Natural killer cell treated with Interleukin-12 subunit alpha and Interleukin-12 subunit beta and Interleukin-15 and Interleukin-18, amount 100 ng/mL, for 72 hours (primary cell): ENCODE measurements around the gene CSHL1. TPM values are rescaled to one million over a fixed set of nuclear protein-coding genes. Genes with fewer than 3 reads are reported as not detected.
"Not testable (repeated sequence)": the region's sequence is repeated elsewhere in the genome, so short reads cannot be mapped to it uniquely, and the experiment has no call there.

Experiments used
- ATAC-seq, 2 donors: fragments of 150-1000 bp; cut with Tn5 transposase in 1 of 2; sonication (Bioruptor Pico), chemical (Tn5 transposase) in 1 of 2; 2 replicates each; pipeline ENCODE4 v1.10.0; 2021
- DNase-seq: peaks from one replicate; pipeline ENCODE4 v3.0.0; 2022; ENCODE audit warnings: low spot score
- H3K27ac Mint-ChIP-seq, 2 donors: 1 replicate in 1 of 2; 2 replicates in 1 of 2; pipeline ENCODE4 v1.8.0; 2022; ENCODE audit warnings: mixed read lengths in 2 of 2, mild to moderate bottlenecking in 1 of 2, moderate library complexity in 1 of 2
- H3K27me3 Mint-ChIP-seq, 2 donors: 1 replicate in 1 of 2; 2 replicates in 1 of 2; pipeline ENCODE4 v1.8.0; 2022; ENCODE audit warnings: mixed read lengths in 2 of 2
- H3K36me3 Mint-ChIP-seq: one replicate; pipeline ENCODE4 v1.8.0; 2022; ENCODE audit warnings: mixed read lengths
- H3K4me1 Mint-ChIP-seq, 2 donors: 1 replicate in 1 of 2; 2 replicates in 1 of 2; pipeline ENCODE4 v1.8.0; 2022; ENCODE audit warnings: low read depth in 2 of 2, mixed read lengths in 2 of 2, mild to moderate bottlenecking in 1 of 2
- H3K4me3 Mint-ChIP-seq: one replicate; pipeline ENCODE4 v1.8.0; 2022; ENCODE audit warnings: mixed read lengths
- H3K9me3 Mint-ChIP-seq: 2 replicates; pipeline ENCODE4 v1.8.0; 2022; ENCODE audit warnings: mixed read lengths
- total RNA-seq, 2 donors: library from RNA; stranded (reverse); gene quantifications; one replicate each; pipeline ENCODE4 v1.2.3, GENCODE V29; 2022

Gene CSHL1
- total RNA-seq, 2 donors from 2014 or later = not detected

DNA sequence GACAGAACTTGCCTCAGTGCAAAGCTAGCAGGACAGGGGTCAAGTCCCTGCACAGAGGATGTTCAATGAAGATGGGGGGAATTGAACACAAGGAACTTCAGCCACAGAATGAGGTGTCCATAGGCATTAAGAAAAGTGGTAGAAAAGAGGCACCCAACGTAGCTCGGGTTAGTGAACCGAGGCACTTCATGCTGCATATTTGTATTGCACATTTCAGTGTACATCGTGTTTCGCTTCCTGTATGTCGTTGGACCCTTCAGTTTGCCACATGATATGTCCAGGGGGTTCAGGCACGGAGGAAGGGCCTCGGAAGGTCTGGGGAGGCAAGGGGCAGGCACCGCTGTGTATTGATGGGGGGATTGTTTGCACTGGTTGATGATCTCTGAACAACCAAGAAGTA lies 32.6 kb downstream of the CSHL1 start:
- H3K27ac Mint-ChIP-seq, ATAC-seq: not testable (repeated sequence)

DNA sequence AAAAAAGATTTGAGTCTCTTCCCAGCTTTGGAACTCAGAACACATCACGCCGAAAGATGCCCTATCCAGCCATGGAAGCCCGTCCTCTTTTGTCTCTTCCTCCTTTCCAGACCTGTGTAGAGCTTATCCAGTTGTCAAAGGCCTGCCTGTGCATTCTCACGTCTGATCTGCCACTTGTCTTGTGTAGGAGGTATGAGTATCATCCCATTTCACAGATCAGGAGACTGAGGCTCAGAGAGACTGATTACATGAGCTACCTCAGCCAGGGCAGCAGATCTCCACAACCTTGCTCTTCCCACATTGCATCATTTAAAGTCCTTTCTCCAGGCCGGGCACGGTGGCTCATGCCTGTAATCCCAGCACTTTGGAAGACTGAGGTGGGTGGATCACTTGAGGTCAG lies 36.4 kb downstream of the CSHL1 start:
- ATAC-seq, H3K27me3 Mint-ChIP-seq, H3K36me3 Mint-ChIP-seq, H3K4me3 Mint-ChIP-seq, H3K4me1 Mint-ChIP-seq, H3K27ac Mint-ChIP-seq, H3K9me3 Mint-ChIP-seq, DNase-seq: not testable (repeated sequence)

More for the DNA sequence above, 32.6 kb downstream of the CSHL1 start:
- not testable (repeated sequence) for H3K36me3 Mint-ChIP-seq, DNase-seq, H3K4me1 Mint-ChIP-seq, H3K27me3 Mint-ChIP-seq, H3K9me3 Mint-ChIP-seq, H3K4me3 Mint-ChIP-seq

- not testable (repeated sequence) for DNase-seq, H3K9me3 Mint-ChIP-seq, H3K27me3 Mint-ChIP-seq, H3K4me3 Mint-ChIP-seq, H3K36me3 Mint-ChIP-seq, H3K27ac Mint-ChIP-seq, H3K4me1 Mint-ChIP-seq, ATAC-seq
These were observed 36.9 kb downstream of the CSHL1 start for GRCh38 chr17:63874061-63874626.

DNA sequence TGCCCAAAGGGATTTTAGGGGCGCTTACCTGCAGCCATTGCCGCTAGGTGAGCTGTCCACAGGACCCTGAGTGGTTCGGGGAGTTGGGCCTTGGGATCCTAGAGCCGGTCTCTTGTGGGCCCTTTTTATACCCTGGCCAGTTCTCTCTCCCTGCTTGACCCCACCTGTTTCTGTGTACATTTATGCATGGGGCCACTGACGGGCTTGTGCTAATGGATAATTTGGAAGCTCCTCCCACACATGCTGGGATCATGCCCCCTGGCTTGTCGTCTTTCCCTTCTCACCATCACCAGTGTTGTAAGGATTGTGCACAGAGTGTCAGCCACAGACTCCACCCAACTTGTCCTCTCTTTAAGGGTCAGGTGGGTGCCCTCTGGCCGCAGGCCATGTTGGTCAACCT lies 37.5 kb downstream of the CSHL1 start, which contains the start of gene CSH2:
CSH2 (minus strand) TSS at position 101 of the 400 bp plus-strand sequence; CDS start at position 38, 63 bp downstream.
- DNase-seq, H3K27me3 Mint-ChIP-seq, H3K4me3 Mint-ChIP-seq, H3K36me3 Mint-ChIP-seq, ATAC-seq, H3K4me1 Mint-ChIP-seq, H3K27ac Mint-ChIP-seq, H3K9me3 Mint-ChIP-seq: not testable (repeated sequence)

DNA sequence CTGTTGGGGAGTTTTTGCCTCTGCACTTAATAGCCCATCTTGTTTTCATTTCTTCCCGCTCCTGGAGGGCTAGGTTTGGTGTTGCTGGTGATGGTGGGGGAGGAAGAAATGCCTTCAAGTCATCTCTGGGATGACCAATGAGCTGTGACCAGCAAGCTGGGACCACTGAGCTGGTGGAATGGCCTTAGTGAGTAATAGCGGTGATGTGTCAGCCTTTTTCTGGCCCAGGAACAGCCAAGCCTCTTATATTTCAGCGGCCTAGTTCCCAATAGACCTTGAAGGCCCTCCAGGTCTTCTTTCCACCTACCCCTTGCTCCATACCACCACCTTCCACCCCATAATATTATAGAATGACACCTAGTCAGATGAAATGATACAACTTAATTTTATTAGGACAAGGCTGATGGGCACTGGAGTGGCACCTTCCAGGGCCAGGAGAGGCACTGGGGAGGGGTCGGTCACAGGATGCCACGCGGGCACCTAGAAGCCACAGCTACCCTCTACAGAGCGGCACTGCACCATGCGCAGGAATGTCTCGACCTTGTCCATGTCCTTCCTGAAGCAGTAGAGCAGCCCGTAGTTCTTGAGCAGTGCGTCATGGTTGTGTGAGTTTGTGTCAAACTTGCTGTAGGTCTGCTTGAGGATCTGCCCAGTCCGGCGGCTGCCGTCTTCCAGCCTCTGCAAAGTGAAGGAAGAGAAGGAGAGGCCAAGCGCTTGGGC lies 39.3 kb downstream of the CSHL1 start:
- H3K36me3 Mint-ChIP-seq, DNase-seq, ATAC-seq, H3K9me3 Mint-ChIP-seq, H3K27ac Mint-ChIP-seq, H3K4me3 Mint-ChIP-seq, H3K4me1 Mint-ChIP-seq, H3K27me3 Mint-ChIP-seq: not testable (repeated sequence)

DNA sequence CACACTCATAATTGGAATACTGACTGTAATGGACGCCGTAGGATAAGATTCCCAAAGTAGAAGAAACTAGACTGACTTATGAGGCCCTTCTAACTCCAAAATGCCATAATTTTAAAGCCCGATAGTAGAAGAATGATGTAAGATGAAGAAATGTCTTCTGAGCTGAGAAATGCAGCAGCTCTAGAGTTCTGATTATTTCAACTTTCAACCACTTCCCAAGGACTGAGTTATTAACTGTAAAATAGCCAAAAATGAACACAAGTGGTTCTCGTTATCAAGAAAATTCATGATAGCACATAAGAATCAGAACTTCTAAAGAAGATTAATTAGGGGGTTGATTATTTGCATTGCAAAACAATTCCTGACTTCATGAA lies 40.8 kb downstream of the CSHL1 start:
- not testable (repeated sequence) for H3K9me3 Mint-ChIP-seq, DNase-seq, H3K27me3 Mint-ChIP-seq, H3K4me1 Mint-ChIP-seq, H3K36me3 Mint-ChIP-seq, H3K4me3 Mint-ChIP-seq, H3K27ac Mint-ChIP-seq, ATAC-seq

DNA sequence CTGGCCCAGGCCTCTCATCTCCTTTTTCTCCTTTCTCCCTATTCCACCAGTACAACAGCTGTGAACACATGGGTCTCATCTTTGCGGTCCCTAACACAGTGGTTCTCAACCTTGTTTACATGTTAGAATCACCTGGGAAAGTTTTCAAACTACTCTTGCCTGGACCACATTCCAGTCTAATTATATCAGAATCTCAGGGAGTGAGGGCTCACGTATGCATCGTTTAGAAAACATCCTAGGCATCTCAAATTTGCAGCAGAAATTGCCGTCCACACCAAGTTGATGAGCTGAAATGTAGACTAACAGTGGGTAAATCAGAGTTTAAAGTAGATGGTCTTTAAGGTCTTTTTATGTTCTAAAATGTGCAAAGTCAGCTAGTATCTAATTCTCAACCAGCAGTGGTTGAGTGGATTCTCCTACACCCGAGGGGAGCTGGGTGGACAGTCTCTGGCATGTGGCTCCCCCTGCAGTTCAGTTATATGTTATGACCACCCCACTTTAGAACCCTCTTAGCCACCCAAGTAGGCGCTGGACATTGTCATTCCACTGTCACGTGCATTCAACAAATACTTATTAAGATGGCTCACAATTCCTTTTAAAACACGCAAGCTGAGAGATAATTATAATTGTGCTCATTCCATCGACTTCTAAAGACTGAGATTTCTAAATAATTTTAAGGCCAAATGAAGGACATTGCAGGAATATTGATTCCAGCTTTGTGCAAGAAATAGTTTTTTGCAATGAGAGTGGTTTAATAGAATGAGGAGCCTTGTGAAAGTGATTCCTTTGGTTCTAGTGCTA lies 41.4 kb downstream of the CSHL1 start:
- not testable (repeated sequence) for H3K4me3 Mint-ChIP-seq, H3K27me3 Mint-ChIP-seq, DNase-seq, H3K9me3 Mint-ChIP-seq, ATAC-seq, H3K36me3 Mint-ChIP-seq, H3K27ac Mint-ChIP-seq, H3K4me1 Mint-ChIP-seq

- not testable (repeated sequence) for H3K36me3 Mint-ChIP-seq, H3K4me3 Mint-ChIP-seq, DNase-seq, H3K27ac Mint-ChIP-seq, H3K4me1 Mint-ChIP-seq, ATAC-seq, H3K27me3 Mint-ChIP-seq, H3K9me3 Mint-ChIP-seq
These were observed 44.4 kb downstream of the CSHL1 start for GRCh38 chr17:63866625-63867024.

Other genes with a start within 250 kb of the CSHL1 start
- 100 to 1,000 TPM; 114 to 185 TPM for gene LIMD2, start 211.1 kb downstream of the CSHL1 start, total RNA-seq
- gene STRADA, start 169.5 kb downstream of the CSHL1 start, total RNA-seq = 10 to 100 TPM; 59.5 to 86.5 TPM
- 100 to 1,000 TPM in 1 of 2 donors, 10 to 100 TPM in 1; 72.6 to 102 TPM for gene CCDC47, start 137.7 kb downstream of the CSHL1 start, total RNA-seq
- 100 to 1,000 TPM; 107 to 161 TPM for gene DDX42, start 137.1 kb downstream of the CSHL1 start, total RNA-seq
- 100 to 1,000 TPM; 163 to 202 TPM for gene PSMC5, start 83.8 kb downstream of the CSHL1 start, total RNA-seq
- 100 to 1,000 TPM in 1 of 2 donors, 10 to 100 TPM in 1; 74.2 to 116 TPM for gene FTSJ3, start 83.6 kb downstream of the CSHL1 start, total RNA-seq
- gene SMARCD2, start 68.6 kb downstream of the CSHL1 start, total RNA-seq = 100 to 1,000 TPM; 102 to 136 TPM
- gene CSH2, start 37.6 kb downstream of the CSHL1 start, total RNA-seq = not detected
- gene GH2, start 29.3 kb downstream of the CSHL1 start, total RNA-seq = not detected
- not detected for gene CSH1, start 14.7 kb downstream of the CSHL1 start, total RNA-seq
- gene GH1, start 7.6 kb upstream of the CSHL1 start, total RNA-seq = not detected
- 10 to 100 TPM; 33.8 to 58.6 TPM for gene CD79B, start 21.1 kb upstream of the CSHL1 start, total RNA-seq
- gene SCN4A, start 61.7 kb upstream of the CSHL1 start, total RNA-seq = under 1 TPM in 1 of 2 donors, not detected in 1; 0.08 TPM
- 1 to 10 TPM in 1 of 2 donors, under 1 TPM in 1; 0.50 to 1.0 TPM for gene PRR29, start 87.1 kb upstream of the CSHL1 start, total RNA-seq
- 10 to 100 TPM; 14.1 to 20.7 TPM for gene ICAM2, start 109.4 kb upstream of the CSHL1 start, total RNA-seq
- 100 to 1,000 TPM; 131 TPM for gene ERN1, start 218.9 kb upstream of the CSHL1 start, total RNA-seq